OCI-LY3 (cell line): Measurements from ENCODE around the gene MARCHF4.

Experiments used
- EZH2phosphoT487 ChIP-seq: fragments of 200-600 bp; shearing (Covaris generic); IDR thresholded peaks from 2 replicates; pipeline ENCODE4 v1.6.1; 2018; ENCODE audit warnings: antibody characterized with exemption, mixed run types, low read depth
- TF ChIP-seq, protein P1 (sequence below): fragments of 200-600, 300-600 bp; sonication (generic); IDR thresholded peaks from 2 replicates; pipeline ENCODE4 v1.5.1; 2014; ENCODE audit warnings: antibody characterized with exemption, low read length, low read depth

DNA sequence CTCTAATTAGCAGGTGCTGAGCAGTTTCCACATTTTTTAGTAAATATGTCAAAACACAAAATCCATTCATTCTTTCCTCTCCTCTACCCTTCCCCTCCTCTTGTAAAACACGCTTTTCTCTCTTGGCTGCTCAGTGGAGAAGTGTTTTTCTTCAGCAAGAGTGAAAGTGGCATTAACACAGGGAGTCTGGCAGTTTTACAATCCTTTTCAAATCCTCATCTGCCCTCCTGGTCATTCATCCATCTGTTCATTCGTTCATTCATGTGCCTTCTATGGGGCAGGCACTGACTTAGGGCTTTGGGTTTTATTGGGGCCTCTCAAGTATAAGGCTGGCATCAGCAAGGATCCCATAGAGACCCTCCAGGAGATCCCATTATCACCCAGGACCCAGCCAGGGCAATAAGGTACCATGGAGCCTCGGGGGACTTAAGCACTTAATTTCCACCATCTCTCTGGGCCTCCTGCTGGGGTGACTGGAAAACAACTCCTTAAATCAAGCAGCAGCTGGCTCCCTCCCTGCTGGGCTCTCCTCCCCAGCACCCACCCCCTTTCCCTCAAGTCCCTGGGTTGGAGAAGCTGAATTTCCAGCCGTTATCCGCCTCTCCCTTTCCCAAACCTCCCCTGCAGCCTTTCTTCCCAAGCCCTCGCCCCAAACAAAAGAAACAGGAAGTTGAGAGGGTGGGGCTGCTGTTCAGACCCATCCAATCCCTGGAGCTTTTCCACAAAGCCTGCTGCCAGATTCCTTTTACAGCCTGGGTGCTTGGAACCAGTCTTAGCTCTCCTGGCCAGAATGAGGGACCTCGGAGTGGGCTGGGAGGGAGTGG, 32.6 kb downstream of the MARCHF4 start:
- TF ChIP-seq, protein P1, sequence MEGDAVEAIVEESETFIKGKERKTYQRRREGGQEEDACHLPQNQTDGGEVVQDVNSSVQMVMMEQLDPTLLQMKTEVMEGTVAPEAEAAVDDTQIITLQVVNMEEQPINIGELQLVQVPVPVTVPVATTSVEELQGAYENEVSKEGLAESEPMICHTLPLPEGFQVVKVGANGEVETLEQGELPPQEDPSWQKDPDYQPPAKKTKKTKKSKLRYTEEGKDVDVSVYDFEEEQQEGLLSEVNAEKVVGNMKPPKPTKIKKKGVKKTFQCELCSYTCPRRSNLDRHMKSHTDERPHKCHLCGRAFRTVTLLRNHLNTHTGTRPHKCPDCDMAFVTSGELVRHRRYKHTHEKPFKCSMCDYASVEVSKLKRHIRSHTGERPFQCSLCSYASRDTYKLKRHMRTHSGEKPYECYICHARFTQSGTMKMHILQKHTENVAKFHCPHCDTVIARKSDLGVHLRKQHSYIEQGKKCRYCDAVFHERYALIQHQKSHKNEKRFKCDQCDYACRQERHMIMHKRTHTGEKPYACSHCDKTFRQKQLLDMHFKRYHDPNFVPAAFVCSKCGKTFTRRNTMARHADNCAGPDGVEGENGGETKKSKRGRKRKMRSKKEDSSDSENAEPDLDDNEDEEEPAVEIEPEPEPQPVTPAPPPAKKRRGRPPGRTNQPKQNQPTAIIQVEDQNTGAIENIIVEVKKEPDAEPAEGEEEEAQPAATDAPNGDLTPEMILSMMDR: no peak
- no peak for TF ChIP-seq EZH2phosphoT487
